Fibroblast of villous mesenchyme (primary cell): ENCODE measurements around the gene MAPK7. TPM values are rescaled to one million over a fixed set of nuclear protein-coding genes. Genes with fewer than 3 reads are reported as not detected.

Experiments
- DNase-seq: peaks from one replicate; pipeline ENCODE4 v3.0.0-alpha.2; 2010; ENCODE audit warnings: low read depth
- H3K4me3 ChIP-seq: 2 replicates; pipeline ENCODE4 v1.5.1; 2011; ENCODE audit warnings: low read depth, mild to moderate bottlenecking, low read length
- total RNA-seq: library from RNA; depleted of rRNA; stranded (reverse); fragments of >200 nt; gene quantifications from 2 replicates; pipeline ENCODE4 v1.2.3, GENCODE V29; 2012
- TF ChIP-seq, protein P1 (sequence below): IDR thresholded peaks from 2 replicates; pipeline ENCODE4 v1.5.1; 2012; ENCODE audit warnings: low read depth, mild to moderate bottlenecking, low read length; ENCODE audit not compliant: insufficient read depth

The MAPK7 gene
- total RNA-seq, 1 donor: 14.7 TPM

DNA sequence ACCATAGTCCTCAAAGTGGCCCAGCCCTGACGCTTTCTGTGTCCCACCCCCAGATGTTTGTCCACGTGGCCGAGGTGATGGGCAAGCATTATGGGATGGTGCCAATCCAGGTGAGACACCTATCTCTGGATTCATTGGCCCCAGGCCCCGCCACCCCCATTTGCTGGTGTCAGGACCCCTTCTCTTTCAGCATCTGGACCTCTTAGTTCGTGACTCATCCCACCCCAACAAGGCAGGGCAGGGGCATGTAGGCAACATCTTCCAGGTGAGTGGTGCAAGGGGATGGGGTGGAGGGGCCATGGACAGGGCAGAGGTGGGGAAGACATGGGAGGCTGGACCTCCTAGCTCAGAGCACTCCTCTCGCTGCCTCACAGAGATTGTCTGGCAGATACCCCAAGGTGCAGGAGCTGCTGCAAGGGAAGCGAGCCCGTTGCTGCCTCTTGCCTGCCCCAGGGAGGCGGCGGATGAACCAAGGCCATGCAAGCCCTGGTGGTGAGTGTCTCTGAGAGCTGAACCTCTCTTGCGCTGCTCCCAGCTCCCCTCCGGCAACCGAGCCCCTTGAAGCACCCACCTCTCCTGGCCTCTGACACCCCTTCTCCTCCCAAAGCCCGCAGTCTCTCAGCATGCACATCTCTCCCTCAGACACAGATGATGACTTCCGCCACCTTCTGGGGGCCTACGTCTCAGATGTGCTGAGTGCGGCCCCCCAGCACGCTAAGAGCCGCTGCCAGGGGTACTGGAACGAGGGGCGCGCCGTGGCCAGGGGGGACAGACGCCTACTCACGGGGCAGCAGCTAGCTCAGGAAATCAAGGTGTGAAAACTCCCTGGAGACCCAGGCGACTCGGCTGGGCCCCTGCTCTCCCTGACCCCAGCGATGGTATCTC is 36.3 kb downstream of the MAPK7 start:
- TF ChIP-seq, protein P1, sequence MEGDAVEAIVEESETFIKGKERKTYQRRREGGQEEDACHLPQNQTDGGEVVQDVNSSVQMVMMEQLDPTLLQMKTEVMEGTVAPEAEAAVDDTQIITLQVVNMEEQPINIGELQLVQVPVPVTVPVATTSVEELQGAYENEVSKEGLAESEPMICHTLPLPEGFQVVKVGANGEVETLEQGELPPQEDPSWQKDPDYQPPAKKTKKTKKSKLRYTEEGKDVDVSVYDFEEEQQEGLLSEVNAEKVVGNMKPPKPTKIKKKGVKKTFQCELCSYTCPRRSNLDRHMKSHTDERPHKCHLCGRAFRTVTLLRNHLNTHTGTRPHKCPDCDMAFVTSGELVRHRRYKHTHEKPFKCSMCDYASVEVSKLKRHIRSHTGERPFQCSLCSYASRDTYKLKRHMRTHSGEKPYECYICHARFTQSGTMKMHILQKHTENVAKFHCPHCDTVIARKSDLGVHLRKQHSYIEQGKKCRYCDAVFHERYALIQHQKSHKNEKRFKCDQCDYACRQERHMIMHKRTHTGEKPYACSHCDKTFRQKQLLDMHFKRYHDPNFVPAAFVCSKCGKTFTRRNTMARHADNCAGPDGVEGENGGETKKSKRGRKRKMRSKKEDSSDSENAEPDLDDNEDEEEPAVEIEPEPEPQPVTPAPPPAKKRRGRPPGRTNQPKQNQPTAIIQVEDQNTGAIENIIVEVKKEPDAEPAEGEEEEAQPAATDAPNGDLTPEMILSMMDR: no peak
- no peak for DNase-seq
- no peak overlapping the region for H3K4me3 ChIP-seq

DNA sequence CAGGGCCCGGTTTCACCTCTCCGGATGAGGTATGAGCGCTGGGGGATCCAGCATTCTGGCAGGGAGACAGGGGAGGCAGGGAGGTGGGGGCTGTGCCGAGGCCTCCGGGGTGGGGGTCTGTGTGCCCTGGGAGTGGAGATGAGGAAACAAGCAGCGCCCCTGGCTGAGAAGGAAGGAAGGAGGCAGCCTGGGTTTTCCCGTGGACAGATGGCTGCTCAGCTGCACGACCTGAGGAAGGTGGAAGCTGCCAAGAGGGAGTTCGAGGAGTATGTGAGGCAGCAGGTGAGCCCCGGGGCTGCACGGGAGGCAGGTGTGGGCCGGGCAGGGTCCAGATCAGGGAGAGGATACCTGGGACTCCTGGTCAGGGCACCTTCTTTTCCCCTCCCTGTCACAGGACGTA is 37.0 kb downstream of the MAPK7 start:
- TF ChIP-seq, protein P1: no peak
- no peak overlapping the region for H3K4me3 ChIP-seq
- DNase-seq: no peak

DNA sequence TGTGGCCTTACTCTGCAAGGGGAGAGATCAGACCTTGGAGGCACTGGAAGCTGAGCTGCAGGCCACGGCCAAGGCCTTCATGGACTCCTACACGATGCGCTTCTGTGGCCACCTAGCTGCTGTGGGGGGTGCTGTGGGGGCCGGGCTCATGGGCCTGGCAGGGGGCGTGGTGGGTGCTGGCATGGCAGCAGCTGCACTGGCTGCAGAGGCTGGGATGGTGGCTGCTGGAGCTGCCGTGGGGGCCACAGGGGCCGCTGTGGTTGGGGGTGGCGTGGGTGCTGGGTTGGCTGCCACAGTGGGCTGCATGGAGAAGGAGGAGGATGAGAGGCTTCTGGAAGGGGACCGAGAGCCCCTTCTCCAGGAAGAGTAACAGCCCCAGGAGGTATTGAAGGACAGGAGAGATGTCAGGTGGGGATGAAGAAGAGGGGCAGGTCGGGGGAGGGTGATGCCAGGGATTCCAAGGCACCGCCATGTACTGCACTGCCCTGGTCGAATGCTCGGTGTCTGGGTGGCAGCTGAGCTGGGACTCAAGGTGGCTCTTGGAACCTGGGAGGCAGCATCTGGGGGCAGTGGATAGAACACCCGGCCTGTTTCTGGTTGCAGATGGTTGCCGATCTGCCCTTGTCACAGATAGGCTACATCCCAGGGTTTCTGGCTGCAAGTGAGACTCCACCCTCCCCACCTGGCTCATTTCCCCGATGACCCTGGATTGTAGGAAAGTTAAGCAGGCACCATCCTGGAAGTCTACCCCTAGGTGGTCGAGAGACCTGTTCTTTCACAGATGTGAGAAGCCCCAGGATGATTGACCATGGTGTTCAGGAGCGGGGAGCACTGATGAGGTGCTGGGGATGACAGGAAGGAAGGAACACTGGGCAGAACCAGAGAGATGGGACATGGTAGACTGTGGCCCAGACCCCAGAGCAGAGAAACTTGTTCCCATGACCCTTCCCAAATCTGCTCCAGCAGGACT is 37.8 kb downstream of the MAPK7 start:
- no peak overlapping the region for H3K4me3 ChIP-seq
- no peak for DNase-seq
- TF ChIP-seq, protein P1: no peak

DNA sequence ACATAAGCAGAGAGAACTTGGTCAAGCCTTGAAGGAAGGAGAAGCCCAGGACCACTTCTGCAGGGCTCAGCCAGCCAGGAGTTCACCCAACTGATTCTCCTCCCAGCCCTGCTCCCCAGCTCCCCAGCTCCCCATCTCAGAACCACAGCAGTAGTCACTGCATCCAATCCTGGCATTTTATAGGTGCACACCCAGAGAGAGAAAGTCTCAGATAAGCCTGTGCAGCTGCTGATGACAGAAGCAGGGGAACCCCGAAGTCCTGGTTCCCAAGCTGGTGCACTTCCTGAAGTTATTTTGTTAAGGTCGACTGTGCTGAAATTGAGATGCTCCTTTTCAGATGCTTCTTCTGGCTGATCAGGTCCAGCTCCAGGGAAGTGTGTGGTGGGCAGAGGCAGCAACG is 39.3 kb downstream of the MAPK7 start:
- DNase-seq: no peak
- TF ChIP-seq, protein P1: no peak
- no peak overlapping the region for H3K4me3 ChIP-seq

DNA sequence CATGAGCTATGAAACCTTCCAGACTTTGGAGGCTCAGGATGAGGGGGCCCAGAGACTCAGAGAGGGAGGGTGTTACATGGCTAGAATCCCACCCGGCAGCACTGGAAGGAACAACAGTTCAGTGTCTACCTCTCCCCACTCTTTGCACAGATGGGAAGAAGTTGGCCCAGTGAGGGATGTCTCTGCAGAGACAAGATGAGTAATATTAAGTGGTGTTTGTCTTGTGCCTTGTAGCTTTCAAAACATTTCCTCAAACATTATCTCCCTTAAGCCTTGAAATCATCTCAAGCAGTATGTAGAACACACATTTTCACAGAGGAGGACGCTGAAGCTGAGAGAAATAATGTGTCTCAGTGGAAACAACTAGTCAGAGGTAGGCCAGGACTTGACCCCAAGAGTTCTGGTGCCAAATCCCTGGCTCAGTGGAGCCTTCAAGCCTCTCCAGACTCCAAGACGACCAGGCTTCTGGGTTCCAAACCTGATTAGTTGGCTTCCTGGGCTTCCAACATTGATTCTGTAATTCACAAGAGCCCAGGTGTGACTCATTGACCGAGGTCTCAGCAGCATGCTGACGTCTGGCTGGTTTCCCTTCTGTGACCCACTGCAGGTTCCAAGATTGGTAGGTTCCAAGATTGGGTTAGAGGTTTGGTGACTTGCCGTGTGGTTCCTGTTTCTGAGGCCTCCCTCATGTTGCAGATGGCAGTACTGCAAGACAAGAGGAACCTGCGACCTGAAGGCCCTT is 40.1 kb downstream of the MAPK7 start:
- no peak overlapping the region for H3K4me3 ChIP-seq
- TF ChIP-seq, protein P1: no peak
- DNase-seq: peak; percentile 37

DNA sequence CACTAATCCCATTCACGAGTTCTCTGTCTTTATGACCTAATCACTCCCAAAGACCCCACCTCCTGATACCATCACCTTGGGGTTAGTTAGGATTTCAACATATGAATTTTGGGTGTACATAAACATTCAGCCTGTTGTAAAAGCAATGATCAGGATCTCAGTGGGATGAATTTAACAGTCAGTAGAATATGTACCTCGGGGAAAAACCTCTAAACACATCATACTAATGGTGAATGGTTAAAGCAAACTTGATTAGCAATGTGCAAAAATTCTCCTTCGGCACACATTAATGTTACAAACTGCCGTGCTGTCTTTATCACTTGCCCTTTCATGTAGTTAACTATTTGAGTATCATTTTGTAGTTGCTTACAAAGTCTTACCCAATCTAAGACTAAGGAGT is 42.9 kb downstream of the MAPK7 start:
- TF ChIP-seq, protein P1: no peak
- H3K4me3 ChIP-seq: no peak overlapping the region
- DNase-seq: no peak
